Limb (tissue), 2 donors: Measurements from ENCODE around the gene TOR1AIP1.
"Not testable (repeated sequence)": the region's sequence is repeated elsewhere in the genome, so short reads cannot be mapped to it uniquely, and the experiment has no call there.

ENCODE experiments used
- DNase-seq, 2 donors: peaks; one replicate each; pipeline ENCODE4 v3.0.0-alpha.2; 2016; ENCODE audit errors: extremely low spot score in 2 of 2

Gene TOR1AIP1

DNA sequence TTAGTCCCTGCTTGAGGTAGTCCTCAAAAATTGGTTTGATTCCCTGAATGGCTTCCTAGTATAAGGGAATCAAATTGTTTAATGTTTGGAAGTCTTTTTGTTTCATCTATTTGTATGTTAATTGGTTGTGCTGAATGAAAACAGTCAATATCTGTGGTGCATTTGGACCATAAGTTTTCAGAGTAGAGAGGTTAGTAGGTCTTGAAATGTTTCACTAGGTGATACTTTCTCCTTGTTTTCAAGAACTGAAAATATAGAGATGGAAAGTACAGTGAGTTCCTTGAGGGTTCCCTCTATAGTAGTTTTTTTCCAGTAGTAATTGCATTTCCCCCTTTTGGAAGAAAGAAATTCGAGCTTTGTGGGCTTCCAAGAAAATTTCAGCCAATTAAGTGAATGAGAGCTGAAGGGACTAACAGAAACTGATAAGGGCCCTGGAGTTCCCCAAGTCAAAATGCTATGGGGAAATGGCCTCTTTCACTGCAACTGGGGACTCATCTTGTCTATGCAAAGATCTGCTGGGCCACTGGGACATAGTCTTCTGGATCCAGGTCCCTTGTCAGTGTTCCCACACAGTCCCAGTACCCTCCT, 53.9 kb downstream of the TOR1AIP1 start:
- no peak for DNase-seq

- DNase-seq, result no peak
These were observed 55.7 kb downstream of the TOR1AIP1 start for GRCh38 chr1:179937668-179938254.

GRCh38 chr1:179938752-179939151, 56.7 kb downstream of the TOR1AIP1 start:
- DNase-seq, result no peak

- no peak for DNase-seq
These were observed 57.9 kb downstream of the TOR1AIP1 start for GRCh38 chr1:179939941-179940340.

DNA sequence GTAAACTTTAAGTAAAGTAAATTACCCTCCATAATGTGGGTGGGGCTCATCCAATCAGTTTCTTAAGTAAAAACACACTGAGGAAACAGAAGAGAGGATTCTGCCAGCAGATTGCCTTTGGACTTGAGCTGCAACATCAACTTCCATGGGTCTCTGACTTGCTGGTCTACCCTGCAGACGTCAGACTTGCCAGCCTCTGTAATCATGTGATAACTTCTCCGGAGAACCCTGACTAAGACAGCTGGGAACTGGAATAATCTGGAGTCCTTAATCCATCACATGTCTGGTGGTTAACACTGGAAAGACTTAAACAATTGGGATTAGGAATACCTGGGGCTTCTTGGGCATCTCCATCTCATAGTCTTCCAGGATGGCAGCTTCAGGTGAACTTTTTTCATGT, 59.4 kb downstream of the TOR1AIP1 start:
- DNase-seq, result no peak

DNA sequence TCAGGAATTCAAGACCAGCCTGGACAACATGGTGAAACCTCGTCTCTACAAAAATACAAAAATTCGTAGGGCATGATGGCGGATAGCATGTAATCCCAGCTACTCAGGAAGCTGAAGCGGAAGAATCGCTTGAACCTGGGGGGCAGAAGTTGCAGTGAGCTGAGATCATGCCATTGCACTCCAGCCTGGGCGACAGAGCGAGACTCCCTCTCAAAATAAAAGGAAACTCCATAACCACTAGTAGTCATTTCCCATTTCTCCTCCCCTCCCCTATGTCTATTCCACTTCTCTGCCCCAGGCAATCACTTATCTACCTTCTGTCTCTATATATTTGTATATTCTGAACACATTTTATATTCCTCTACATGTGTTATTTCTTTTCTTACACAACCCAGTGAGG, 68.6 kb downstream of the TOR1AIP1 start:
- no peak for DNase-seq

DNA sequence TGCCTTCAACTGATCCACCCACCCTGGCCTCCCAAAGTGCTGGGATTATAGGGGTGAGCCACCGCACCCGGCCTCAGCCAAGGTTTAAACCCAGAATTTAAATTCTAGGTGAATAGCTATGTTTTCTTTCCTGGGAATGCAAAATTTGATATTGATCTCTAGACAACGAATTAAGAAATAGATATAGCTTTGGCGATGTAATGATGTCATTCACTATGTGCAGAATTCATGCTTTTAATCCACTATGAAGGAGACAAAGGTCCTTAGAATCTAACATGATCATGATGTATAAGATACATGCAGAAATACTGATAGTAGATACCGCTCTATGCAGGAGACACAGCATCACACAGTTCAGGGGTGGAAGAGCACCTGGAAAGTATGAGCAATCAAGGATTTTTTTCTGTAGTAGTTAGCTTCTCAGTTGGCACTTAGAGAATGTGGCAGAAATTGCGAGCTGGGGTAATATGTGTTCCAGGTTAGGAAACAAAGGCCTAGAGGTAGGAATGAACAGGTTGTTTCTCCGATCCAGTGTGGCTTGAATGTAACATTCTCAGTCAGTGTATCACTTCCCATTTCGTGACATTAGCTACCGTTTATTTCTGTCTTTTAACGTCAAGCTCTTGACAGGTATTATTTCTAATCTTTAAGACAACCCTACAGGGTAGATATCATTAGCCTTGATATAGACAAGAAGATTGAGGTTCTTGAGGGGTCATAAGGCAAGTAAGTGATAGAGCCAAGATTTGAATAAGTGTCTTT, 69.5 kb downstream of the TOR1AIP1 start:
- no peak for DNase-seq

DNA sequence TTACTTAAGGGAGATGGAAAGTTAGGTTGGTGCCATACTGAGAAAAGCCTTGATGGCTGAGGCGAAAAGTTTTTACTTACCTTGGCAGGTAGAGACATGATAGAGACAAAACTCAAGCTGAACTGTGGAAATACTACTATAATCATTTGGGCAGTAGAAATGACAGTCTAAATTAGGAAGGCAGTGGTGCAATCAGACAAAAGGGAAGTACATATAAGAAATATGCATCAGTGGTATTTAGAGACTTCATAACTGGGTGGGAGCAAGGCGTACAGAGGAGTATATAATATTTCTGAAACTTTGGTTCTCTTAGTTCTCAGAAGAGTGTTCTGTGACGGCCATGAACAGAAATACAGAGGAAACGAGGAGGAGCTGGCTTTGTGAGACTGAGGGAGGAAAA, 70.1 kb downstream of the TOR1AIP1 start:
- DNase-seq, result no peak

GRCh38 chr1:179953974-179954492, 71.9 kb downstream of the TOR1AIP1 start:
- DNase-seq, result no peak

GRCh38 chr1:179954493-179955286, 72.6 kb downstream of the TOR1AIP1 start, which contains the start of gene CEP350:
Gene CEP350 (plus strand): TSS chr1:179954810. CDS start chr1:179986182, 31,372 bp downstream.
- peak; percentile 98 for DNase-seq

DNA sequence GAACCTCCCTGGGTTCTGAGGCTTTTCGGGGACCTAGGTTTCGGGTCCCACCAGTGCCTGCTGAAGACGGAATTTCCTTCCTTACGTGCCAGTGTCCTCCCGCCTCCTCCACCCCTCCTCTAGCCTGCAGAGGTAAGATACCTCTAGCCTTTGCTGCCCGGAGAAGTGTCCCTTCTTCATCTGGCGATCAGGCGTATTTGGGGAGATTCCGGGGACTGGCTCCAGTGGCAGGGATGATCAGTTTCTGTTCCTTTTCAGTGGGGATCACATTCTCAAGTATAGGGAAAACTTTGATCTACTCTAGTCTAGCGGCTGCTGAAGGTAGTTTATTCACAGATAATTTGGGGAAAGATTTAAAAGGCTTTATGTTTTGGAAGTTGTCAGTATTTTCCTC, 73.2 kb downstream of the TOR1AIP1 start:
- DNase-seq, result no peak

DNA sequence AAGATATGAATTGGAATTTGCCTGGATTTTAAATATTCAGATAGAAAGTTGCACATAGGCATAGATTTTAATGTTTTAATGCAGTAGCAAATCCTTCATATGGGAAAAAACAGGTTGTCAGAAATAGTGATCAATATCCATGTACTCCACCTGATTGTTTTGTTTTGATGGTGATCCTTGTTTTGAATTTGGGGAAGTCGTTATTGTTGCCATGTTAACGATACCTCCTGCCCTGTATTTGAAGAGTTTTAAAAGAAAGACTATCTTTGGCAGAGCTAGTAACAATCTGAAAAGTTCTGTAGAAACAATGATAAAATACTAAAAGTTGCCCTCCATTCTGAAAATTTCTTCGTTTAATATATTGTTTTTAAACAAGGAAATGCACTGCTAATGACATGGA, 73.6 kb downstream of the TOR1AIP1 start:
- DNase-seq, result no peak

GRCh38 chr1:179958359-179958758, 76.3 kb downstream of the TOR1AIP1 start:
- DNase-seq, result no peak

DNA sequence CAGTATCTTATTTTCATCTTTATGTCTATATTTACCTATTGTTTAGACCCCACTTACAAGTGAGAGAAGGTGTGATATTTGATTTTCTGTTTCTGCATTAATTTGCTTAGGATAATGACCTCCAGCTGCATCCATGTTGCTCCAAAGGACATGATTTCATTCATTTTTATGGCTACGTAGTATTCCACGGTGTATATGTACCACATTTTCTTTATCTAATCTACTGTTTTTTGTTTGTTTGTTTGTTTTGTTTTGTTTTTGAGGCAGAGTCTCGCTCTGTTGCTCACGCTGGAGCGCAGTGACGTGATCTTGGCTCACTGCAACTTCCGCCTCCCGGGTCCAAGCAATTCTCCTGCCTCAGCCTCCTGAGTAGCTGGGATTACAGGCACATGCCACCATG, 80.1 kb downstream of the TOR1AIP1 start:
- DNase-seq, result not testable (repeated sequence)

DNA sequence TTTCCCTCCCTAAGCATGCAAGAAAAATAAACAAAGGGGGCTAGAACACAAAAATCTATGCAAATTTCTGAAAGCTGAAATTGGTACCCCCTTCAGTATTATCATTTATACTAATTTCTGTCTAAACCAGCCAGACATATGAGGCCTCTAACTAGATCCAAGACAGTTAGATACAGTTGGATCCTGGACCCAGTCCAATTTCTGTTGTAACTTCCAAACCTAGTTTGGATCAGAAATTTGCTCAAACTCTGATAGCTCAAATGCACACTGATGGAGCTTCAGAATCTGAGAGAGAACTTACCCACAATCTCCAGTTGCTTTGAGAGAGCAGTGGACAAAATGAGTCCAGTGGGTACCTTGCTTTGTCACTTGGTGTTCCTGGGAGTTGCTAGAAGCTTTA, 84.5 kb downstream of the TOR1AIP1 start:
- DNase-seq, result no peak

DNA sequence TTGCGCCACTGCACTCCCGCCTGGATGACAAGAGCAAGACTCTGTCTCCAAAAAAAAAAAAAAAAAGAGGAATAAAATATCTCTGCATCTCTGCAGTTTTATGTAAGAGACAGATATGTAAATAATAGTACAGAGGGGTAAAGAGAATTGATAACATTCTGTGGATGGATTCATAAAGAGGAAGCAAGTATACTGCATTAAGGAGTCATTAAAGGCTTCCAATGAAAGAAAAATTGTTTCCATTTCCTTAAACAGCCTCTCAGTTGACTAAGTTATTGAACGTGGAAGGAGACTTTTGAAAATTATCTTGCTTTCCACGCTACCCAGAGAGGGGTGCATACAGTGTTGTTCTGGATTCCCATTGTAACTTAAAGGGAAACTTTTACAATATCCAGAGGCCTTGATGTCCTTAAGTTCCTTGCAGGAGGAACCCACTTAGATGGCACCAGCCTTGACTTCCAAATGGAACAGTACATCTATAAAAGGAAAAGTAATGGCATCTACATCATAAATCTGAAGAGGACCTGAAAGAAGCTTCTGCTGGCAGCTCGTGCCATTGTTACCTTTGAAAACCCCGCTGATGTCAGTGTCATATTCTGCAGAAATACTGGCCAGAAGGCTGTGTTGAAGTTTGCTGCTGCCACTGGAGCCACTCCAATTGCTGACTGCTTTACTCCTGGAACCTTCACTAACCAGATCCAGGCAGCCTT, 86.4 kb downstream of the TOR1AIP1 start:
- no peak for DNase-seq

DNA sequence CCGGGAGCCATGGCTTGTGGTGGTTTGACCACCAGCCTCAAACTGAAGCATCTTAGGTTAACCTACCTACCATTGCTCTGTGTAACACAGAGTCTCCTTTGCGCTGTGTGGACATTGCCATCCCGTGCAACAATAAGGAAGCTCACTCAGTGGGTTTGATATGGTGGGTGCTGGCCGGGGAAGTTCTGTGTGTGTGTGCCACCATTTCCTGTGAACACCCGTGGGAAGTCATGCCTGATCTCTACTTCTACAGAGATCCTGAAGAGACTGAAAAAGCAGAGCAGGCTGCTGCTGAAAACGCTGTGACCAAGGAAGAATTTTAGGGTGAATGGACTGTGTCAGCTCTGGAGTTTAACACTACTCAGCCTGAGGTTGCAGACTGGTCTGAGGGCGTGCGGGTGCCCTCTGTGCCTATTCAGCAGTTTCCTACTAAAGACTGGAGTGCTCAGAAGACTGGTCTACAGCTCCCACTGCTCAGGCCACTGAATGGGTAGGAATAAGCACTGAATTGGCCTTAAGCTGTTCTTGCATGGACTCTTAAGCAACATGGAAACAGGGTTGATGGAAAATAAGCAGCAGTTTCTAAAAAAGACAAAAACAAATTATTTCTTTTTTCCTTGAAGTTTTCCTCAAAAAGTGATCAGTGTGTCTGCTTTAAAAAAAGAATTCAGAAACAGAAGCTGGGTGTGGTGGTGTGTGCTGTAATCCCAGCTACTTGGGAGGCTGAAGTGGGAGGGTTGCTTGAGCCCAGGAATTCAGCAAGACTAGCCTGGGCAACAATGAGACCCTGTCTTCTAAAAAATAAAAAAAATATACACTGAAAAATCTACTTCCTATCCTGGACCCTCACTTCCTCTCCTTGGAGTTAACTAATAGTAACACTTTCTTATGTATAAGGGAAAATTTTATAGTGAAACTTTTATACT, 87.2 kb downstream of the TOR1AIP1 start:
- no peak for DNase-seq
